GM12878 (cell line): ENCODE data around the gene CELF2.

ENCODE experiments used
- CHD1 ChIP-seq: IDR thresholded peaks from 2 replicates; pipeline ENCODE4 v1.6.1; 2012; ENCODE audit warnings: low read depth, low read length, improper control_type of control experiment
- CTCF ChIP-seq, 3 experiments: IDR thresholded peaks in 2 of 3; conservative IDR thresholded peaks in 1 of 3; 2 replicates each; pipeline ENCODE4 v1.5.1; 2011; ENCODE audit warnings: low read depth in 3 of 3, low read length in 3 of 3, mild to moderate bottlenecking in 3 of 3, control low read depth in 2 of 3, moderate library complexity in 2 of 3, inconsistent platforms in 1 of 3, mixed read lengths in 1 of 3; ENCODE audit not compliant: control insufficient read depth in 2 of 3, insufficient read depth in 1 of 3; ENCODE audit errors: extremely low read depth in 1 of 3
- HDAC6 ChIP-seq: fragments of 200-600 bp; sonication (generic); IDR thresholded peaks from one replicate; pipeline ENCODE4 v1.8.0; 2017; ENCODE audit warnings: antibody characterized with exemption; ENCODE audit not compliant: unreplicated experiment
- MXI1 ChIP-seq: fragments of 150-350 bp; IDR thresholded peaks from 2 replicates; pipeline ENCODE4 v1.6.1; 2011; ENCODE audit warnings: low read depth, mild to moderate bottlenecking, inconsistent platforms, low read length, improper control_type of control experiment
- NFYA ChIP-seq: IDR thresholded peaks from 2 replicates; pipeline ENCODE4 v1.6.1; 2011; ENCODE audit warnings: low read depth, mild to moderate bottlenecking, low read length, improper control_type of control experiment, borderline replicate concordance
- RFX5 ChIP-seq: IDR thresholded peaks from 2 replicates; pipeline ENCODE4 v1.6.1; 2011; ENCODE audit warnings: low read depth, low read length, improper control_type of control experiment
- TAF1 ChIP-seq: IDR thresholded peaks from 2 replicates; pipeline ENCODE4 v1.6.1; 2011; ENCODE audit warnings: mild to moderate bottlenecking, low read depth, low read length, borderline replicate concordance

GRCh38 chr10:11224792-11225416 is 207.2 kb downstream of the CELF2 start:
- TF ChIP-seq CTCF (IDR thresholded peaks at IDR 0.05 in 2 of 3, conservative IDR thresholded peaks at IDR 0.05 in 1 of 3; ENCODE audit: control insufficient read depth in 2 of 3, extremely low read depth in 1 of 3, insufficient read depth in 1 of 3, low read depth in 3 of 3, low read length in 3 of 3): no peak
- no peak for TF ChIP-seq HDAC6
- no peak for TF ChIP-seq NFYA
- TF ChIP-seq TAF1: no peak
- TF ChIP-seq CHD1: no peak
- no peak for TF ChIP-seq RFX5
- TF ChIP-seq MXI1: no peak
